Activated CD4-positive, alpha-beta T cell treated with anti-CD3 and anti-CD28 coated beads, Interleukin-10, Interleukin-2, amounts not matched to agents 100 ng/mL and 50 ng/mL, durations not matched to agents 16 hours and 8 hours (primary cell): Measurements from ENCODE around the gene TPCN2.
A peak's percentile ranks its signal among the peaks of the same experiment; 100 is the strongest.
"Not testable (repeated sequence)": the region's sequence is repeated elsewhere in the genome, so short reads cannot be mapped to it uniquely, and the experiment has no call there.

Experiments used
- DNase-seq: peaks from one replicate; pipeline ENCODE4 v3.0.0-alpha.2; 2020

TPCN2 gene

DNA sequence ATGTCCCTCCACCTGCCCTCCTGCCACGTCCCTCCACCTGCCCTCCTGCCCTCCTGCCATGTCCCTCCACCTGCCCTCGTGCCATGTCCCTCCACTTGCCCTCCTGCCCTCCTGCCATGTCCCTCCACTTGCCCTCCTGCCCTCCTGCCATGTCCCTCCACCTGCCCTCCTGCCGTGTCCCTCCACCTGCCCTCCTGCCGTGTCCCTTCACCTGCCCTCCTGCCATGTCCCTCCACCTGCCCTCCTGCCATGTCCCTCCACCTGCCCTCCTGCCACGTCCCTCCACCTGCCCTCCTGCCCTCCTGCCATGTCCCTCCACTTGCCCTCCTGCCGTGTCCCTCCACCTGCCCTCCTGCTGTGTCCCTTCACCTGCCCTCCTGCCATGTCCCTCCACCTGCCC, 28.2 kb downstream of the TPCN2 start:
- not testable (repeated sequence) for DNase-seq

DNA sequence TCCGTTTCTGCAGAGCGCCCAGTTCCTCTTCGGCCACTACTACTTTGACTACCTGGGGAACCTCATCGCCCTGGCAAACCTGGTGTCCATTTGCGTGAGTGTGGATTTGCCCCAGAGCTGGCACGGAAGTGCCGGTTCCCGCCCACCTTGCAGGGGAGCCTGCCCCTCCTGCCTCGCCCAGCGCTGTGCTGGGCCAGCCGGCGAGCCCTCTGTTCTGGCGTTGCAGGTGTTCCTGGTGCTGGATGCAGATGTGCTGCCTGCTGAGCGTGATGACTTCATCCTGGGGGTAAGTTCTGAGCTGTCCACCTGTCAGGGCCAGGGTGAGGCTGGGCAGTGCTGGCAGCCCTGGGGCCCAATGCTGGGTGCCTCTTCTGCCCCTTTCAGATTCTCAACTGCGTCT, 29.8 kb downstream of the TPCN2 start:
- no peak for DNase-seq

DNA sequence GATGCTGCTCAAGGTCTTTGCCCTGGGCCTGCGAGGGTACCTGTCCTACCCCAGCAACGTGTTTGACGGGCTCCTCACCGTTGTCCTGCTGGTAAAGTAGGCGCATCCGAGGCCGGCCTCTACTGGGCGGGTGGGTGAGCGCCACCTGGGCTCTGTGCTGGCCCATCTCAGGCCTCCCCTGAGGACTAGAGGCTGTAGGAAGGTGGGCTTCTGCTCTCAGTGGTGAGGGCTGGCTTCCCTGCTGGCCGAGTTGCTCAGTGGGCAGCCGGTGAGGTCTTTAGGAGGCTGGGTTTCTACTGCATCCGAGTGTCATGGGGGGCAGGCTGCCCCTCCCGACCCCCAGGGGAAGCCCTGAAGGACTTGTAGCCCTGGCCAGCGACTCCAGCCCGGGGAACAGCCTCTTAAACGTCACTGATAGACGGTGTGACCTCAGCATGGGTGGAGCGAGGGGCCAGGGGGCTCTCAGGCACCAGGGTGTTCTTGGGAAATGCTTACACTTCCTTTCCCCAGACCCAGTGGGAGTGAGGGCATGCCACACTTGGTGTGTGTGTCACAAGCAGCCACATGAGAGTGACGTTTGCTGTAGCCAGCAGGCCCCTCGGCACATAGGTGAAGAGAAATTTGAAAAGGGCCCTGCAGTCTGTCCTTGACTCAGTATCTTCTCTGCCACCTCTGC, 30.3 kb downstream of the TPCN2 start:
- no peak for DNase-seq

DNA sequence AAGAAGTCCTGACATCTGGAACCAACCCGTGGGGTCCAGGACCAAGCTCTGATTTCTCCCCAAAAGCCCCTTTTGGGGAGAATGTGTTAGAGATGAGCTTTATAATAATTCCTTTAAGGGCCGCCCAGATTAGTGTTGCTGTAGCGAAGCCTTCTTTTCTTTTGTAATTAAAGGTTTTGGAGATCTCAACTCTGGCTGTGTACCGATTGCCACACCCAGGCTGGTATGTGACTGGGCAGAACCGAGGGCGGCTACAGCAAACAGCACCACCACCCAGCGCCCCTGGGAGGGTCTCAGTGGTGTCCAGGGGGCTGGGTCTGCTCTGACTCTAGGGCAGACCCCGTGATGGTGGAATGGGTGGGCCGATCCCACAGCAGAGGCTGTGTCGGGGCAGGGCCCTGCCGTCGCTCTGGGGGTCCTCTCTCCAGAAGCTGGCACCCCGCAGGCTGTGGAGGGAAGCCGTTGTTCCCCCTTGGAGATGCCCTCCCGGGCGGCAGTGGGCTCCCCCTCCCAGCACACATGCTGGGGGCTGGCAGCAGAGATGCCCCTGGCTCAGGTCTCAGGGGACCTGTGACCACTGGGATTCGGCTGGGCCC, 31.0 kb downstream of the TPCN2 start:
- DNase-seq = no peak

DNA sequence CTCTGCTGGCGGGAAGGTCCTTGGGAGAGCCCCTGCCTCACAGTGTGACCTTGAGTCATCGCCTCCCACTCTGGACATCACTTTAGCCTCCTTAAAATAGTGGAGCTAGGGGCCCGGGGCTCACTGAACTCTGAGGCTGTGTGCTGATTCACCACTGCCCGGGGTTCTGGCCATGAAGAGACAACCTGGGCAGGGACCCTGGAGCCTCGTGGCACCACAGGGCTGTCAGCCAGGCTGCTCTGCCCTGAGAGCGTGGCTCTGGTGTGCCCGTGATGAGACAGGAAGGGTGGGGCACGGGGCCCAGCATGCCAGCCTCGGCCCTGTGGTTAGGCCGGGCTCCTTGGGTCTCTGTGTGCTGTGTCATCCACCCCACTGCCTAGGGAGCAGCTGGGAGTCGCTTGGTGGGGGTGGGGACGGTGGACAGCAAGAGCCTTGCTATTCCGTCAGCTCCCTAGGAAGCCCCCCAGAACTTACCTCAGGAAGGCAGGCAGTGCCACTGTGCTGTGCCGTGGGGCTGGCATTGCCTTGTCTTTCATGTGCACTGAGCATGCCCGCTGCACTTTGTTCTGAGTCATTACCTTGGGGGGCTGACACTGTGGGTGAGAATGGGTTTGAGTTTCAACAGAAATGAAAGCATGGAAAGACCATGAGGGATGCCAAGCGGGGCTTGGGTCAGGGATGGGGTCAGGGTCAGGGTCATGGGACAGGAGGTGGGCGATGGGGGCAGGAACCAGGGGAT, 31.7 kb downstream of the TPCN2 start:
- peak; percentile 46 for DNase-seq

DNA sequence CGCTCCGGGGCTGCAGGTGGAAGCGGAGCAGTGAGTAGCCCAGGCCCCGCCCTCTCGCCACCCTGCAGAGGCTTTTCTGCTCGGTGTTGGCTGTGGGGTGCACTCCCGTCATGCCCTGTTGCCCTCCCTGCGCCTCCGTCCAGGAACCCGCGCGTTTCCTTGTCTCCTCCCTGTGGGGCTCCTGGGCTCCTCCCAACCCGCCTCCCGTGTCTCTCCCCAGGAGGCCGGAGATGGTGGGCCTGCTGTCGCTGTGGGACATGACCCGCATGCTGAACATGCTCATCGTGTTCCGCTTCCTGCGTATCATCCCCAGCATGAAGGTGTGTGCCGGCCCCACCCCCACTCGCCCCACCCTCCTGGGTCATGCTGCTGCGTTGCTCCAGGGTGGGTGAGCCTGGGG, 32.4 kb downstream of the TPCN2 start:
- no peak for DNase-seq

DNA sequence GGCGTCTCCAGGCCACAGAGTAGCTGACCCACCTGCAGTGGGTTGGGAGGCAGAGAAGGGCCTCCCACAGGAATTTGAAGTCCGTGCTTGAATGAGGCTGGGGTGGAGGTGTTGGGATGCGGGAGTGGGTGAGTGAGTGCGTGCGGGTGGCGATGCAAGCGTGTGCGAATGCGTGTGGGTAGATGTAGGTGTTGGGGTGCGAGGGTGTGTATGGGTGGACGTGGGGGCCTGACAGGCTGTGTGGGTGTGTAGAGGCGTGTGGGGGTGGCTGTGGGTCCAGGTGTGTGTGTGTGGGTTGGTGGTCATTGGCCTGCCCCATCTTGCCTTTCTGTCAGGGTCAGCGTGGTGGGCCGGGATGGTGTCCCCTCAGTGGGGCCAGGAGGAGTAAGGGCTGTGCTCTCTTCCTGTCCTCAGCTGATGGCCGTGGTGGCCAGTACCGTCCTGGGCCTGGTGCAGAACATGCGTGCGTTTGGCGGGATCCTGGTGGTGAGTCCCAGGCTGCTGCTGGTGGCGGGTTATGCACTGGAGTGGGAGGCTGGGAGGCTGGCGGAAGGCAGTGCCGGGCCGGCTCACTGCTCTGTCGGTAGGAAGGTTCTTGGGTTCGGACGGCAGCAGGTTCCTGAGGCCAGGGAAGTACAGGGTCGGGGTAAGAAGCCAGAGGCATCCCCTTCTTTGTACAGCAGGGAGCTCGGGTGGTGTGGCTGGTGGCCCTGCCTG, 35.0 kb downstream of the TPCN2 start:
- no peak for DNase-seq

DNA sequence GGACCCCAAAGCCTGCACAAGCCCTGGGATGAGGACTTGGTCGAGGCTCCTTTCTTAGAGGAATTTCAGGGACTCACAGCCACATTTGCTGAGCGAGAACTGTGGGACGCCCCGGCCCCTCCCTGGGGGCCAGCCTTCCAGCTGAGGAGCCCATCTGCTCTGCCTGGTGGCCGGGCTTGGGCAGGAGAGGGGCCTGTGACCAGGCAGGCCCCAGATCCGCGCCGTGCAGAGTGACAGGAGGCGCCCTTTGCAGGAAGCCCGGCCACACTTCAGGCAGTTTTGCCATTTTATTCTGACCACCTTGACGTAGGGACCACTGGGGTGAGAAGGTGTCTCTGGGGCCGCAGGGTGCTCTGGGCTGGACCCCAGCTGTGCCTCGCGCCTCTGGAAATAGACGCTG, 35.6 kb downstream of the TPCN2 start:
- DNase-seq = no peak

DNA sequence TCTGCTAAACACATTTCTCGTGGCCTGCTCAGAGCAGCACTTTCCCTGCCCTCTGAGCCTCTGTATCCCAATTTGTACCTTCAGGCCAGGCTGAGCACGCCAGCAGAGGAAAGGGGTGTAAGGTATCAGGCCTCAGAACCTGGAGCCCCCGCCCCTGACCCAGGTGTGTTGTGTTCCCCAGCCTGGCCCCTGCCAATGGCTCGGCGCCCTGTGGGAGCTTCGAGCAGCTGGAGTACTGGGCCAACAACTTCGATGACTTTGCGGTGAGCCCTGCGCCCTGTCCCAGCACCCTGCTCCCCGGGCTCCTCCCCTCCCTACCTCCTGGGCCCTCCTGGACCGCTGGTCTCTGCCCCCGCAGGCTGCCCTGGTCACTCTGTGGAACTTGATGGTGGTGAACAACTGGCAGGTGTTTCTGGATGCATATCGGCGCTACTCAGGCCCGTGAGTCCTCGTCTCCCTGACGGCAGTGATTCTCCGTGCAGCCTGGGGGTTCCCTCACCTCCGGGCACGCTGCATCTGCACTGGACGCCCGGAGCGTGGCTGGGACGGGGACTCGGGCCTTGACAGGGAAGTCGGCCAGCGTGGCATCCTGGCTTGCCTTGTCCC, 36.9 kb downstream of the TPCN2 start:
- DNase-seq = no peak

DNA sequence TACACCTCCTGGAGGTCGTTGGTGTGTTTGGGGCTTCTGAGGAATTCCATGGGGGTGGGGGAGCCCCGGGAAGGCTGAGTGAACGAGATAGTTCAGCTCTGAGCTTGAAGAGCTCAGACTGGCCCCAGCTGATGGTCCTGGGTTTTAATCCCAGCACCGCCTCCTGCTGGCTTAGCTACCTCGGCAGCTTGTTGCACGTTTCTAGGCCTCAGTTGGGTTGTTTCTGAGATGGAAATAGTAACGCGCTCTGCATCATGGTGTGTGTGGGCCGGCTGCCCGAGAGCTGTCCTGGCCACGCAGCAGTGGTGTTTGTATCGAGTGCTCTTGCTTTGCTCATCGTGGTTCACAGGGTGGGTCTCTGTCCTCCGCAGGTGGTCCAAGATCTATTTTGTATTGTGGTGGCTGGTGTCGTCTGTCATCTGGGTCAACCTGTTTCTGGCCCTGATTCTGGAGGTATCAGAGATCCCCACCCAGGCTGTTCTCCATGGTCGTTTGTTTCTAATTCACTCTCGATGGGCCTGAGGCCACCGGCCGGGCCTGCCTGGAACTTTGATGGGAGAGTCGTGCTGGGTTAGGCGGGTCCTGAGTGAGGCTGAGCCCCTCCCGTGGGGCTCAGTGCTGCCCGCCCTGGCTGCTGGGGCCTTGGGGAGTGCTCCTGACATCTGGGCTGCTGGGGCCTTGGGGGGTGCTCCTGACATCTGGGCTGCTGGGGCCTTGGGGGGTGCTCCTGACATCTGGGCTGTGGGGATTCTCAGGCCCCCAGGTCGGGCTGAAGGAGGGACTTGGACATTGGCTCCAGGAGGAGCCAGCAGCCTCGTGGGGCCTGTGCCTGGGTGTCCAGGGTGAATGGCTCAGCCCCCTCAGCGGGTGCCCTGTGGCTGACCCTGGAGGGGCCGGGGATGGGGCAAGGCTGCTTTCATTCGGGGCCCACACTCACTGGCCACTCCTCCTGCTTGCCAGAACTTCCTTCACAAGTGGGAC, 37.7 kb downstream of the TPCN2 start:
- DNase-seq = no peak

DNA sequence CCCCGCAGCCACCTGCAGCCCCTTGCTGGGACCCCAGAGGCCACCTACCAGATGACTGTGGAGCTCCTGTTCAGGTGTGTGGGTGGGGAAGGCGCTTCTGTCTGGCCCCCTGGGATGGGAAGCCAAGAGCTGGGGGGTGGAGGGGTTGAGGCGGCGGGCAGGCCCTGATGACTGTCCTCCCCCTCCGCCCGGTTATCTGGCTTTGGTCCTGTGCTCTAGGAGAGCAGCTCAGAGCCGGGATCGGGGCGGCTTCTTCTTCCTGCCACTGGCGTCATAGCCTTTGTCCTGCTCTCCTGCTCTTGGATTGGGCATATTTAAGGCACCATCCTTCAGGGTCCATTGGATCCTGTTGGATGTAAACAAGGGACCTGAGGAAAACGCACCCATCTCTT, 38.4 kb downstream of the TPCN2 start:
- DNase-seq = no peak

DNA sequence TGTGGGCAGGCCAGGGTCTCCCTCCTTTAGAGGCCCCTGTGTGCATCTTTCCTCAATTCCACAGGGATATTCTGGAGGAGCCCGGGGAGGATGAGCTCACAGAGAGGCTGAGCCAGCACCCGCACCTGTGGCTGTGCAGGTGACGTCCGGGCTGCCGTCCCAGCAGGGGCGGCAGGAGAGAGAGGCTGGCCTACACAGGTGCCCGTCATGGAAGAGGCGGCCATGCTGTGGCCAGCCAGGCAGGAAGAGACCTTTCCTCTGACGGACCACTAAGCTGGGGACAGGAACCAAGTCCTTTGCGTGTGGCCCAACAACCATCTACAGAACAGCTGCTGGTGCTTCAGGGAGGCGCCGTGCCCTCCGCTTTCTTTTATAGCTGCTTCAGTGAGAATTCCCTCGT, 39.1 kb downstream of the TPCN2 start:
- no peak for DNase-seq

DNA sequence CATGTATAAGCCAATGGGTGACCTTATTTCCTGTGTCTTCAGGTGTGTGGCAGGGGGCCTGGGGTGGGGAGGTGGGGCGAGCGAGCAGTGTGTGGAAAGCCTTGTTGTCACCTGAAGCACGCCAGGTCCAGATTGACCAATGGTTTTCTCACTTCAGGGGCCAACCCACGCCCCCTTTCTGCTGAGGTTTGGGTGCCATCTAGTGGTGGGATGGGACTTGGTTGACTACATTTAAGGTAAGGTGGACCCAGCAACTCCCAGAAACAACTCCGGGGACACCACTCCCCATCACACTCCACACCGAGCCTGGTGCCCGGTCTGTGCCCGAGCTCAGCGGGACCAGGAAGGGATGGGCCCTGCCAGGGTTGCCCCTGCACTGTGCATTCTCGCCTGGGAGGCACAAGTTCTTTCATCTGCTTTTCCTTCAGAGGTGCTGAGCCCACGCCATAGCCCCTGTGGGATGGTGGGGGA, 40.0 kb downstream of the TPCN2 start:
- DNase-seq = peak; percentile 69

DNA sequence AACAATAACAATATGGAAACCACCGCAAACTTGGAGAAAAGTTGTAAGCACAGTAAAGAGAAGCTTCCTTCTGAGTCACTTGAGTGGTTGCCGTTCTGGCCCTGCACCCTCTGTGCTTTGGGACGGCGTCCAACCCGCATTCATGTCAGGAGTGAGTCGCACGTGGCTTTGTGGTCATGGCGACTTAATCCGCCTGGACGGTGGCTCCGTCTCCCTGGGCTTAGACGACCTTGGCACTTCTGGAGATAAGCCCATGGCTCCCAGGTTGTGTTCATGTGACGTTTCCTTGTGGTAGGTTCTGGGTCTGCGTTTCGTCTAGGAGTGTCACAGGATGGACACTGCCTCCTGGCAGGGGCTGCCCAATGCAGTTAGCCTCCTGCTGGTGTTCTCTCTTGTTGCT, 40.5 kb downstream of the TPCN2 start:
- DNase-seq = peak; percentile 8

DNA sequence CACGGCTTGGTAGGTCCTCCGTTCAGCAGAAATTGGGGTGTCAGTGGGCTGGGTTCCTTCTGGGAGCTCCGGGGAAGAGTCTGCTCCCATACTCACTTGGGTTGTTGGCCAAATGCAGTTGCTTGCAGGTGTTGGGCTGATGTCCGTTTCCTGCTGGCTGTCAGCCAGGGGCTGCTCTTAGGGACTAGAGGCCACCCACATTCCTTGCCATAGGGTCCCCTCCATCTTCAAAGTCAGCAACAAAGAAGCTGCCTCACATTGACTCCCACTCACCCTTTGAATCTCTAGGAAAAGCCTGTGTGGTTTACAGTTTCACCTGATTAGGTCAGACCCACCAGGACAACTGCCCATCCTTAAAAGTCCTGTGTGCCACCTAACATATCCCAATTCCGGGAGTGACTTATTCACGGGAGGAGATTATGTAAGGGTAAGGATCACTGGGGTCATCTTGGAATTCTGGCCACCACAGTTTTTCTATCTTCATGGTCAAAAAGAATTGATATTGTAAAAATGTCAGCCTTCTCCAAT, 43.0 kb downstream of the TPCN2 start:
- no peak for DNase-seq

DNA sequence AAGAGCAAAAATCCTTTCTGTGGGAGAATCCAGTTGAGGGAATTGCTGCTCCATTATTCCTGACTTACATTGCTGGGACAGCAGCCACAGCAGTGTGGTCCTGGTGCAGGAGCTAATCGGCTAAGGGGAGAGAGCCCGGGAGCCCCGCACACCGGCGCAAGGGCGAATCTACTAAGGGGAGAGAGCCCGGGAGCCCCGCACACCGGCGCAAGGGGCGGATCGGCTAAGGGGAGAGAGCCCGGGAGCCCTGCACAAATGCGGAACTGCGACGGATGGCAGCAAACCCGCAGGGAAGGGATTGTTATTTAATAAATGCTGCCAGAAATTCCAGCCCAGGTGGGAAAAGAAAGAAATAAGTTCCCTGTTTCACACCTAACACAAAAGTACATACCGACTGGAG, 43.5 kb downstream of the TPCN2 start:
- DNase-seq = no peak

DNA sequence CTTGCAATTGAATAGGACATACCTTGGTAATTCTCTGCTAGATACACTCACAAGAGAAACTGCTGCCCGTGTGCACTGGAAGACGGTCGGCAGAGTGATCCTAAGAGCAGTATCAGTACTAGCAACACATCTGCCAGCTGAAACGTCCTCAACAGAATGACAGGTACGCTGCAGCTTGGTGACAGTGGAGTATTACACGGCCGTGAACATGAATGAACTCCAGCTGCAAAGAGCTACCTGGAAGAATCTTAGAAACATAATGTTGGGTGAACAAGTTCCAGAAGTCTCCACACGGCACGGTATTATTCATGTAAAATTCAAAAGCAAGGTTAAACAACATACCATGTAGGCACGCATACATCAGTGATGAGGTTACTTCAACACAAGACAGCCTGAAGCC, 44.4 kb downstream of the TPCN2 start:
- no peak for DNase-seq

DNA sequence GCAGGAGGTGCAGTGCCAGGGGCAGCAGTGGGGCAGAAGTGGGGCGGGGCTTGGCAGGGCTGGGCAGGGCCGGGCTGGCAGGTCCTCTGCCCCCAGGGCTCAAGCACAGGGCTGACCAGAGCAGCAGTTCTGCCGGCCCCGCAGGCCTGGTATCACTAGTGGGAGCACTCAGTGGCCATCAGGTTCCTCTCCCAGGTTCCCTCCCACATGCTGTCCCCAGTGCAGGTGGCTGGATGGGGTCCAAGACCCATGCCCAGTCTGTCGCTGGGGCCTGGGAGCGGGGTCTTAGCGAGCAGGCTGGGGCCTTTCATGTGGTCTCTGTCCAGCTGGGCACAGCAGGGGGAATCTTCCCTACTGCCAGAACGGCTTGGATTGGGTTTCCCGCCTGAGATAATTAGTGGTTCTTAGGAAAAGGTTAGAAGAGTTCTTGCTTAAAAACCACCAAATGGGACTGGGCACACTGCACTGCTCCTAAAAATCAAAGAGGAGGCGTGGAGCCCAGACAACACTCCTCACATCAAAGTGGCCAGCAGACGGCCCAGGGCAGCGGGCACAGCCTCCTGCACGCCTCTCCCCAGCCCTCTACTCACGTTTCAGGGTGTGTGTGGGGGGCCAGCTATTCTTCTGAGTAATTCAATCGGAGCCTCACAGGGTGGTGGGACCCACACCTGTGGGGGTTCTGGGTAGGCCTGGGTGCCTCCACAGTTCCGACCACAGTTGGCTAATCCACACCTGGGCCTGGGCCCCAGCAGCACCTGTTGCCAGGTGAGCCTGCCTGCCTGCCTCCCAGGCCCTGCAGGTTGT, 45.6 kb downstream of the TPCN2 start:
- DNase-seq = no peak

DNA sequence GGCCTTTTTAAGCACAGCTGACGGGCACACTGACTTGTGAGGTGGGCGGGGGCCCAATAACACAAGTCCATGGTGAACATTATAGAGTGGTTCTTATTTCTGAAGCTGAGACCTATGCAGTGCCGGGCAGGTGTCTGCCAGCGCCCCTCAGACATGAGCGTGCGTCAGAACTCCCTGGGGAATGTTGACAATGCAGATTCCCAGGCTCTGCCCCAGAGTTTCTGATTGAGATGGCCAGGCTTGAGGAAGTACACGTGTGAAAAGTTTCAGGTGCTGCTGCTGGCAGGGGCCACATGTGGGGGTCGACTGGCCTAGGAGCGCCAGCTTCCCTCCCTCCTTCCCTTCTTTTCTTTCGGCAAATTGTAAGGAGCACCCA, 46.2 kb downstream of the TPCN2 start:
- DNase-seq = no peak

DNA sequence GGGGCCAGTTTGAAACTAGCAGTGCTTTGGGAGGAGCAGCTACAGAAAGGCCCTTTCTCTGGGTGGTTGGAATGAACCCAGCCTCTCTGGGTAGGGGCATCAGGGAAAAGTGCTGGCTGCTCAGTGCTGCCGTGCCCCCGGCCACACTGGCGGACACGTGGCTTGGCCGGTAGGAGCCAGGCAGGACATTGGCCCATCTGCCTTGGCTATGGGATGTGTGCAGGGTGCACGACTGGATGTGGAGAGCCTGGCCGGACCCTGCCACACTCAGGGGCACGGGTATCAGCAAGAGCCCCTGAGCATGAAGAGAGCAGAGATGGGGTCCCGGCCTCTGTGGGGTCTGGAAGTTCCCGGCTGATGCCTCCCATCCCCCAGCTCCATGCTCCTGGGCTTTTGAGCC, 46.6 kb downstream of the TPCN2 start:
- DNase-seq = no peak

DNA sequence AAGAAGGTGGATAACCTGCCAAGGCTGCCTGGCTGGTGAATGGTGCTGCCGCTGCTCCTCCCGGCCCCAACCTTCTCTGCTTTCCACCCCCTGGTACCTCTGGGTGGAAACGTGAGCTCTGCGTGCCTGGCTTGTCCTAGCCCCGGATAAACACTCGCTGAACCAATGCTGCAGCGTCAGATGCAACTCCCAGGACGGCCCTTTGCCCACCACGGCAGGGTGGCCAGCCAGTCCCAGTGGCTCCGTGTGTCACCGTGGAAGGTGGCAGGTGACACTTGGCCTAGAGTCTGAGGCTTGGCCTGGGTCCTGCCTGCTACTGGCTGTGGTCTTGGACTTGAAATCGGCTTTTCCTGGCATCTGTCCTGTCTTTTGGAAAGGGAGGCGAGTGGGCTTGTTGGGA, 47.7 kb downstream of the TPCN2 start:
- no peak for DNase-seq
